Vagina (tissue), 2 donors: Measurements from ENCODE around the gene REXO1.

Experiments used
- CTCF ChIP-seq, 3 experiments: fragments of 450-650 bp in 2 of 3; fragments of 200-600 bp in 1 of 3; sonication (generic) in 1 of 3; IDR thresholded peaks; one replicate each; pipeline ENCODE4 v1.5.1; 2017 to 2019; ENCODE audit warnings: antibody characterized with exemption in 3 of 3, mild to moderate bottlenecking in 2 of 3, moderate library complexity in 2 of 3
- POLR2AphosphoS5 ChIP-seq, 2 donors: sonication (generic); formaldehyde crosslinking; IDR thresholded peaks; one replicate each; pipeline ENCODE4 v1.9.0; 2017; ENCODE audit warnings: antibody characterized with exemption in 2 of 2, mild to moderate bottlenecking in 2 of 2, low read depth in 1 of 2; ENCODE audit not compliant: insufficient read depth in 1 of 2

- TF ChIP-seq POLR2AphosphoS5 (IDR thresholded peaks at IDR 0.05; ENCODE audit: insufficient read depth in 1 of 2, low read depth in 1 of 2) (no peak), CTCF (IDR thresholded peaks at IDR 0.05) (no peak)
Observed at GRCh38 chr19:1873524-1874473, 25.5 kb upstream of the REXO1 start.
